CD14-positive monocyte (primary cell): ENCODE data around the gene SLC22A14. TPM values are rescaled to one million over a fixed set of nuclear protein-coding genes. Genes with fewer than 3 reads are reported as not detected.

ENCODE experiments used
- DNase-seq, 3 donors: peaks; one replicate each; pipeline ENCODE4 v3.0.0-alpha.2; 2011 to 2022
- H2AFZ ChIP-seq: 2 replicates; pipeline ENCODE4 v1.6.0; 2012; ENCODE audit warnings: mild to moderate bottlenecking, low read depth, low read length, inconsistent platforms; ENCODE audit not compliant: insufficient read depth, poor library complexity, severe bottlenecking
- H3K27ac ChIP-seq, 2 donors: 1 replicate in 1 of 2; 2 replicates in 1 of 2; pipeline ENCODE4 v1.5.1; 2012 to 2013; ENCODE audit warnings: low read length in 2 of 2, control low read depth in 1 of 2, inconsistent platforms in 1 of 2, low read depth in 1 of 2, mild to moderate bottlenecking in 1 of 2
- H3K27me3 ChIP-seq, 2 donors: one replicate each; pipeline versions ENCODE4 v1.6.0 to v1.6.1; 2011 to 2013; ENCODE audit warnings: low read length in 2 of 2; ENCODE audit not compliant: control insufficient read depth in 2 of 2, insufficient read depth in 2 of 2
- H3K36me3 ChIP-seq, 2 donors: replicated peaks in 1 of 2; 1 replicate in 1 of 2; 2 replicates in 1 of 2; pipeline versions ENCODE4 v1.5.1 to v1.6.1; 2012 to 2013; ENCODE audit warnings: low read length in 2 of 2, control low read depth in 1 of 2, inconsistent platforms in 1 of 2, mild to moderate bottlenecking in 1 of 2; ENCODE audit not compliant: insufficient read depth in 2 of 2, control insufficient read depth in 1 of 2
- H3K4me1 ChIP-seq, 2 donors: 1 replicate in 1 of 2; 2 replicates in 1 of 2; pipeline versions ENCODE4 v1.5.1 to v1.6.1; 2012 to 2013; ENCODE audit warnings: low read length in 2 of 2, control low read depth in 1 of 2, inconsistent platforms in 1 of 2, mild to moderate bottlenecking in 1 of 2, moderate library complexity in 1 of 2; ENCODE audit not compliant: insufficient read depth in 2 of 2, control insufficient read depth in 1 of 2
- H3K4me2 ChIP-seq: replicated peaks from 2 replicates; pipeline ENCODE3; 2012; ENCODE audit warnings: low read length, moderate library complexity, mild to moderate bottlenecking; ENCODE audit not compliant: poor library complexity, severe bottlenecking; ENCODE audit errors: extremely low read depth
- H3K4me3 ChIP-seq, 3 experiments: fragments of 200-600 bp in 1 of 3; sonication (generic) in 1 of 3; replicated peaks in 1 of 3; 1 replicate in 2 of 3; 2 replicates in 1 of 3; pipeline ENCODE4 v1.5.1; 2011 to 2013; ENCODE audit warnings: low read length in 3 of 3, mild to moderate bottlenecking in 3 of 3, control low read depth in 2 of 3, low read depth in 2 of 3, inconsistent platforms in 1 of 3, moderate library complexity in 1 of 3
- H3K79me2 ChIP-seq: 2 replicates; pipeline ENCODE4 v1.6.0; 2012; ENCODE audit warnings: mild to moderate bottlenecking, control low read depth, inconsistent platforms, low read length, moderate library complexity; ENCODE audit not compliant: insufficient read depth
- H3K9ac ChIP-seq: 2 replicates; pipeline ENCODE4 v1.6.0; 2017; ENCODE audit warnings: low read length, mild to moderate bottlenecking; ENCODE audit not compliant: insufficient read depth, poor library complexity, severe bottlenecking
- H3K9me3 ChIP-seq, 2 donors: replicated peaks in 1 of 2; 1 replicate in 1 of 2; 2 replicates in 1 of 2; pipeline versions ENCODE4 v1.5.1 to v1.6.1; 2012 to 2013; ENCODE audit warnings: low read length in 2 of 2, control low read depth in 1 of 2; ENCODE audit not compliant: control insufficient read depth in 1 of 2, insufficient read depth in 1 of 2
- H4K20me1 ChIP-seq: 2 replicates; pipeline ENCODE4 v1.6.0; 2012; ENCODE audit warnings: mild to moderate bottlenecking, low read length, control low read depth, moderate library complexity; ENCODE audit not compliant: insufficient read depth
- H3K27ac Mint-ChIP-seq, 7 donors: one replicate each; pipeline ENCODE4 v1.8.0; 2020; ENCODE audit warnings: mild to moderate bottlenecking in 7 of 7, mixed read lengths in 7 of 7, moderate library complexity in 6 of 7, inconsistent platforms in 2 of 7
- H3K27me3 Mint-ChIP-seq, 3 donors: one replicate each; pipeline ENCODE4 v1.8.0; 2021 to 2022; ENCODE audit warnings: low read depth in 3 of 3, mild to moderate bottlenecking in 3 of 3, mixed read lengths in 3 of 3, moderate library complexity in 3 of 3, inconsistent platforms in 1 of 3
- H3K36me3 Mint-ChIP-seq, 2 donors: one replicate each; pipeline ENCODE4 v1.8.0; 2020; ENCODE audit warnings: mixed read lengths in 2 of 2, inconsistent platforms in 1 of 2, mild to moderate bottlenecking in 1 of 2
- H3K4me1 Mint-ChIP-seq: one replicate; pipeline ENCODE4 v1.8.0; 2020; ENCODE audit warnings: mild to moderate bottlenecking, mixed read lengths
- H3K4me3 Mint-ChIP-seq, 2 donors: one replicate each; pipeline ENCODE4 v1.8.0; 2020; ENCODE audit warnings: mild to moderate bottlenecking in 2 of 2, mixed read lengths in 2 of 2, moderate library complexity in 1 of 2
- H3K9me3 Mint-ChIP-seq, 7 donors: one replicate each; pipeline ENCODE4 v1.8.0; 2020 to 2022; ENCODE audit warnings: mixed read lengths in 7 of 7, mild to moderate bottlenecking in 6 of 7, moderate library complexity in 6 of 7, inconsistent platforms in 2 of 7
- CTCF ChIP-seq: fragments of 200-600 bp; IDR thresholded peaks from one replicate; pipeline ENCODE4 v1.8.0; 2022; ENCODE audit warnings: antibody characterized with exemption, mild to moderate bottlenecking
- WGBS: methylation state at CpG from one replicate; pipeline ENCODE4 v1.1.5; 2013; ENCODE audit warnings: missing lambda C conversion rate; ENCODE audit not compliant: insufficient coverage; 5-methylcytosine and 5-hydroxymethylcytosine counted together
- intact Hi-C, 2 donors: fragments of 100-400 bp; cut with micrococcal nuclease; formaldehyde crosslinking; loops; one replicate each; pipeline versions ENCODE4 v1.15.0 to v1.15.1; 2023
- polyA plus RNA-seq, 3 donors: library from polyadenylated mRNA; depleted of rRNA in 1 of 3; unstranded in 2 of 3; stranded (reverse) in 1 of 3; fragments of 300-500 nt in 2 of 3; fragments of >200 nt in 1 of 3; fragmentation: Illumina TruSeq in 2 of 3; gene quantifications; 1 replicate in 2 of 3; 2 replicates in 1 of 3; pipeline ENCODE4 v1.2.3, GENCODE V29; 2012 to 2021
- small RNA-seq: library from RNA; depleted of rRNA; stranded (forward); fragments of <200 nt; gene quantifications from one replicate; pipeline ENCODE3, GENCODE V24; 2012; ENCODE audit warnings: low read depth; ENCODE audit not compliant: insufficient read length

The SLC22A14 gene
- polyA plus RNA-seq, 3 donors, result 0.45 TPM; not detected in 2

- intact Hi-C loops, result no loop called here
- no peak for DNase-seq
- Histone ChIP-seq H3K9ac (no peak overlapping the region), H3K36me3 (peaks cover 1 to 16% of the 10 kb centered on the region in 2 donors), H2AFZ (no peak overlapping the region), H3K27ac (no peak overlapping the region), H3K4me2 (no peak overlapping the region), H3K9me3 (no peaks in the 10 kb centered on the region), H3K4me1 (no peaks in the 10 kb centered on the region), H3K4me3 (no peak overlapping the region), H3K79me2 (no peaks in the 10 kb centered on the region), H4K20me1 (no peaks in the 10 kb centered on the region), H3K27me3 (no peaks in the 10 kb centered on the region)
- H3K27ac Mint-ChIP-seq, result no peak overlapping the region
- no peak for TF ChIP-seq CTCF
- H3K4me1 Mint-ChIP-seq, result no peaks in the 10 kb centered on the region
- H3K27me3 Mint-ChIP-seq, result no peaks in the 10 kb centered on the region
- H3K36me3 Mint-ChIP-seq, result peaks cover 37 to 49% of the 10 kb centered on the region in 2 donors
- H3K9me3 Mint-ChIP-seq, result peaks cover 0 to 3% (median 2%) of the 10 kb centered on the region in 7 donors
- H3K4me3 Mint-ChIP-seq, result no peak overlapping the region
- 100% methylated on average over 1 of the region's 3 CpGs for WGBS
Measured at GRCh38 chr3:38366082-38366481, 84.0 kb downstream of the SLC22A14 start.

GRCh38 chr3:38367779-38368178 is 85.7 kb downstream of the SLC22A14 start:
- TF ChIP-seq CTCF, result no peak
- DNase-seq, result no peak
- WGBS, result no CpG with 5 or more reads among the region's 3 CpGs
- no peak overlapping the region for H3K9ac ChIP-seq
- H3K27me3 ChIP-seq, result no peaks in the 10 kb centered on the region
- H3K36me3 ChIP-seq, result peaks cover 0 to 19% of the 10 kb centered on the region in 2 donors
- no peaks in the 10 kb centered on the region for H3K79me2 ChIP-seq
- no peaks in the 10 kb centered on the region for H3K4me1 Mint-ChIP-seq
- H4K20me1 ChIP-seq, result no peaks in the 10 kb centered on the region
- no peak overlapping the region for H3K4me2 ChIP-seq
- H3K4me3 Mint-ChIP-seq, result no peak overlapping the region
- no peaks in the 10 kb centered on the region for H3K9me3 ChIP-seq
- H3K27me3 Mint-ChIP-seq, result no peaks in the 10 kb centered on the region
- no peak overlapping the region for H3K27ac ChIP-seq
- H2AFZ ChIP-seq, result no peak overlapping the region
- intact Hi-C loops, result no loop called here
- H3K36me3 Mint-ChIP-seq, result peaks cover 46 to 48% of the 10 kb centered on the region in 2 donors
- H3K27ac Mint-ChIP-seq, result peak overlapping the region in 1 of 7 donors; percentile 26
- H3K9me3 Mint-ChIP-seq, result peaks cover 0 to 3% (median 0%) of the 10 kb centered on the region in 7 donors
- H3K4me3 ChIP-seq, result no peak overlapping the region
- H3K4me1 ChIP-seq, result no peaks in the 10 kb centered on the region

Small RNAs within 50 kb of the gene (small RNA-seq; reads per million reads assigned to genes)
- gene RNU6-235P, result not detected

Other genes starting within 250 kb of the SLC22A14 start
- gene DLEC1, start 243.1 kb upstream of the SLC22A14 start, polyA plus RNA-seq, result under 1 TPM; 0.11 to 0.81 (median 0.14) TPM
- gene ACAA1, start 145.2 kb upstream of the SLC22A14 start, polyA plus RNA-seq, result 100 to 1,000 TPM; 123 to 268 (median 133) TPM
- gene MYD88, start 143.6 kb upstream of the SLC22A14 start, polyA plus RNA-seq, result 100 to 1,000 TPM; 286 to 427 (median 398) TPM
- gene OXSR1, start 116.8 kb upstream of the SLC22A14 start, polyA plus RNA-seq, result 10 to 100 TPM in 2 of 3 donors, 1 to 10 TPM in 1; 9.4 to 20.3 (median 12.3) TPM
- under 1 TPM in 1 of 3 donors, not detected in 2; 0.19 TPM for gene SLC22A13, start 16.5 kb upstream of the SLC22A14 start, polyA plus RNA-seq
- gene XYLB, start 64.5 kb downstream of the SLC22A14 start, polyA plus RNA-seq, result under 1 TPM; 0.60 to 1.00 (median 0.74) TPM
- under 1 TPM in 2 of 3 donors, not detected in 1; 0.15 to 0.41 TPM for gene ACVR2B, start 171.6 kb downstream of the SLC22A14 start, polyA plus RNA-seq
- gene EXOG, start 214.0 kb downstream of the SLC22A14 start, polyA plus RNA-seq, result 1 to 10 TPM; 1.6 to 5.4 (median 2.4) TPM